GM12878 (cell line): ENCODE results near the gene SLIRP. TPM values are rescaled to one million over a fixed set of nuclear protein-coding genes. Genes with fewer than 3 reads are reported as not detected.

ENCODE experiments used
- HDGF ChIP-seq: fragments of 450-650 bp; IDR thresholded peaks from 2 replicates; pipeline ENCODE4 v1.6.1; 2016; ENCODE audit warnings: antibody characterized with exemption
- KLF5 ChIP-seq: fragments of 450-650 bp; IDR thresholded peaks from 2 replicates; pipeline ENCODE4 v1.6.1; 2014; ENCODE audit warnings: mild to moderate bottlenecking; ENCODE audit not compliant: partially characterized antibody
- MEF2B ChIP-seq: fragments of 450-650 bp; IDR thresholded peaks from 2 replicates; pipeline ENCODE4 v1.6.1; 2018; ENCODE audit warnings: mild to moderate bottlenecking, moderate library complexity; ENCODE audit not compliant: partially characterized antibody, poor library complexity, severe bottlenecking
- MYB ChIP-seq: fragments of 150-350 bp; IDR thresholded peaks from 2 replicates; pipeline ENCODE4 v1.6.1; 2014; ENCODE audit warnings: mild to moderate bottlenecking, low read depth, low read length, borderline replicate concordance
- TBL1XR1 ChIP-seq: IDR thresholded peaks from 2 replicates; pipeline ENCODE4 v1.6.1; 2012; ENCODE audit warnings: low read depth, low read length, improper control_type of control experiment
- ZNF622 ChIP-seq: fragments of 450-650 bp; IDR thresholded peaks from 2 replicates; pipeline ENCODE4 v1.6.1; 2017; ENCODE audit warnings: mild to moderate bottlenecking, inconsistent platforms
- ZSCAN29 ChIP-seq: fragments of 450-650 bp; IDR thresholded peaks from 2 replicates; pipeline ENCODE4 v1.6.1; 2017; ENCODE audit warnings: mild to moderate bottlenecking, moderate library complexity
- polyA plus RNA-seq, 11 experiments: library from polyadenylated mRNA; depleted of rRNA in 4 of 11; unstranded in 6 of 11; stranded (reverse) in 5 of 11; fragments of >200 nt; fragmentation: Nextera tagmentation in 4 of 11; fragmentation: Illumina TruSeq in 1 of 11; extraction: Ambion mirVana in 4 of 11; extraction: Trizol in 1 of 11; gene quantifications; 1 replicate in 1 of 11; 2 replicates in 10 of 11; pipeline versions ENCODE4 v1.2.1 to v1.2.3, GENCODE V29; 2011 to 2016; ENCODE audit warnings: inconsistent platforms in 2 of 11, missing spikeins in 2 of 11, low read depth in 1 of 11
- total RNA-seq, 4 experiments: library from RNA; depleted of rRNA in 3 of 4; stranded (reverse); fragments of >200 nt in 3 of 4; fragmentation: Illumina TruSeq in 1 of 4; extraction: Trizol in 1 of 4; gene quantifications; 2 replicates each; pipeline versions ENCODE4 v1.2.1 to v1.2.3, GENCODE V29; 2013 to 2021
- TF ChIP-seq, protein P1 (sequence below): fragments of 450-650 bp; IDR thresholded peaks from 2 replicates; pipeline ENCODE4 v1.6.1; 2018; ENCODE audit warnings: mild to moderate bottlenecking, low read depth, moderate library complexity; ENCODE audit not compliant: partially characterized antibody
- TF ChIP-seq, protein P2 (sequence below): fragments of 450-650 bp; IDR thresholded peaks from 2 replicates; pipeline ENCODE4 v1.6.1; 2016; ENCODE audit warnings: mild to moderate bottlenecking, moderate library complexity, borderline replicate concordance
- TF ChIP-seq, protein P3 (sequence below): fragments of 450-650 bp; IDR thresholded peaks from 2 replicates; pipeline ENCODE4 v1.6.1; 2017; ENCODE audit warnings: mild to moderate bottlenecking, moderate library complexity
- TF ChIP-seq, protein P4 (sequence below): fragments of 450-650 bp; formaldehyde crosslinking; IDR thresholded peaks from 2 replicates; pipeline ENCODE4 v1.5.0; 2022; ENCODE audit warnings: mild to moderate bottlenecking, missing genetic modification characterization

SLIRP gene
- total and polyA plus RNA-seq, 10 of the 15 experiments (the other 5 are each of a cell fraction or from before 2014, with no cell fraction given), result 196 to 1,510 (median 596) TPM

DNA sequence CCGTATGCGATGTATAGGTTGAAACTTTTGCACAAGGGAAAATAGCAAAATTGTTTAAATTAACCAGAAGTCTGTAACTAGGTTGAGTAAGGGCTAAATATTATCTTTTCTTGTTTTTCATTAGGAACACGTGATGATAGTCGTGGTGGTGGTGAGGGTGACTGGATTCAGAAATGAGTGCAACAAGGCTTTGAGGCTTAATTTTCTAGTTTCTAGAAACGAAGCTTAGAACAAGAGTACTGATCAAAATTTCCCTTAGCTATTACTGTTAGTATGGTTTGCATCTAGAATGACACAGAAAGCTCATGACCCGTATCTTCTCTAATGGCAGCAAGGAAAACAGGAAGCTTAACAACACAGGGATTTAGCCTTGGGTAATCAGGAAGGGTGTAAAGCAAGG, 7.0 kb downstream of the SLIRP start (continued):
- TF ChIP-seq, protein P1, sequence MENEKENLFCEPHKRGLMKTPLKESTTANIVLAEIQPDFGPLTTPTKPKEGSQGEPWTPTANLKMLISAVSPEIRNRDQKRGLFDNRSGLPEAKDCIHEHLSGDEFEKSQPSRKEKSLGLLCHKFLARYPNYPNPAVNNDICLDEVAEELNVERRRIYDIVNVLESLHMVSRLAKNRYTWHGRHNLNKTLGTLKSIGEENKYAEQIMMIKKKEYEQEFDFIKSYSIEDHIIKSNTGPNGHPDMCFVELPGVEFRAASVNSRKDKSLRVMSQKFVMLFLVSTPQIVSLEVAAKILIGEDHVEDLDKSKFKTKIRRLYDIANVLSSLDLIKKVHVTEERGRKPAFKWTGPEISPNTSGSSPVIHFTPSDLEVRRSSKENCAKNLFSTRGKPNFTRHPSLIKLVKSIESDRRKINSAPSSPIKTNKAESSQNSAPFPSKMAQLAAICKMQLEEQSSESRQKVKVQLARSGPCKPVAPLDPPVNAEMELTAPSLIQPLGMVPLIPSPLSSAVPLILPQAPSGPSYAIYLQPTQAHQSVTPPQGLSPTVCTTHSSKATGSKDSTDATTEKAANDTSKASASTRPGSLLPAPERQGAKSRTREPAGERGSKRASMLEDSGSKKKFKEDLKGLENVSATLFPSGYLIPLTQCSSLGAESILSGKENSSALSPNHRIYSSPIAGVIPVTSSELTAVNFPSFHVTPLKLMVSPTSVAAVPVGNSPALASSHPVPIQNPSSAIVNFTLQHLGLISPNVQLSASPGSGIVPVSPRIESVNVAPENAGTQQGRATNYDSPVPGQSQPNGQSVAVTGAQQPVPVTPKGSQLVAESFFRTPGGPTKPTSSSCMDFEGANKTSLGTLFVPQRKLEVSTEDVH, result no peak
- TF ChIP-seq MYB (no peak), TBL1XR1 (no peak), ZSCAN29 (no peak), HDGF (no peak), ZNF622 (no peak), KLF5 (no peak), MEF2B (no peak)
- TF ChIP-seq, protein P2, sequence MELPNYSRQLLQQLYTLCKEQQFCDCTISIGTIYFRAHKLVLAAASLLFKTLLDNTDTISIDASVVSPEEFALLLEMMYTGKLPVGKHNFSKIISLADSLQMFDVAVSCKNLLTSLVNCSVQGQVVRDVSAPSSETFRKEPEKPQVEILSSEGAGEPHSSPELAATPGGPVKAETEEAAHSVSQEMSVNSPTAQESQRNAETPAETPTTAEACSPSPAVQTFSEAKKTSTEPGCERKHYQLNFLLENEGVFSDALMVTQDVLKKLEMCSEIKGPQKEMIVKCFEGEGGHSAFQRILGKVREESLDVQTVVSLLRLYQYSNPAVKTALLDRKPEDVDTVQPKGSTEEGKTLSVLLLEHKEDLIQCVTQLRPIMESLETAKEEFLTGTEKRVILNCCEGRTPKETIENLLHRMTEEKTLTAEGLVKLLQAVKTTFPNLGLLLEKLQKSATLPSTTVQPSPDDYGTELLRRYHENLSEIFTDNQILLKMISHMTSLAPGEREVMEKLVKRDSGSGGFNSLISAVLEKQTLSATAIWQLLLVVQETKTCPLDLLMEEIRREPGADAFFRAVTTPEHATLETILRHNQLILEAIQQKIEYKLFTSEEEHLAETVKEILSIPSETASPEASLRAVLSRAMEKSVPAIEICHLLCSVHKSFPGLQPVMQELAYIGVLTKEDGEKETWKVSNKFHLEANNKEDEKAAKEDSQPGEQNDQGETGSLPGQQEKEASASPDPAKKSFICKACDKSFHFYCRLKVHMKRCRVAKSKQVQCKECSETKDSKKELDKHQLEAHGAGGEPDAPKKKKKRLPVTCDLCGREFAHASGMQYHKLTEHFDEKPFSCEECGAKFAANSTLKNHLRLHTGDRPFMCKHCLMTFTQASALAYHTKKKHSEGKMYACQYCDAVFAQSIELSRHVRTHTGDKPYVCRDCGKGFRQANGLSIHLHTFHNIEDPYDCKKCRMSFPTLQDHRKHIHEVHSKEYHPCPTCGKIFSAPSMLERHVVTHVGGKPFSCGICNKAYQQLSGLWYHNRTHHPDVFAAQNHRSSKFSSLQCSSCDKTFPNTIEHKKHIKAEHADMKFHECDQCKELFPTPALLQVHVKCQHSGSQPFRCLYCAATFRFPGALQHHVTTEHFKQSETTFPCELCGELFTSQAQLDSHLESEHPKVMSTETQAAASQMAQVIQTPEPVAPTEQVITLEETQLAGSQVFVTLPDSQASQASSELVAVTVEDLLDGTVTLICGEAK, result no peak
- TF ChIP-seq, protein P3, sequence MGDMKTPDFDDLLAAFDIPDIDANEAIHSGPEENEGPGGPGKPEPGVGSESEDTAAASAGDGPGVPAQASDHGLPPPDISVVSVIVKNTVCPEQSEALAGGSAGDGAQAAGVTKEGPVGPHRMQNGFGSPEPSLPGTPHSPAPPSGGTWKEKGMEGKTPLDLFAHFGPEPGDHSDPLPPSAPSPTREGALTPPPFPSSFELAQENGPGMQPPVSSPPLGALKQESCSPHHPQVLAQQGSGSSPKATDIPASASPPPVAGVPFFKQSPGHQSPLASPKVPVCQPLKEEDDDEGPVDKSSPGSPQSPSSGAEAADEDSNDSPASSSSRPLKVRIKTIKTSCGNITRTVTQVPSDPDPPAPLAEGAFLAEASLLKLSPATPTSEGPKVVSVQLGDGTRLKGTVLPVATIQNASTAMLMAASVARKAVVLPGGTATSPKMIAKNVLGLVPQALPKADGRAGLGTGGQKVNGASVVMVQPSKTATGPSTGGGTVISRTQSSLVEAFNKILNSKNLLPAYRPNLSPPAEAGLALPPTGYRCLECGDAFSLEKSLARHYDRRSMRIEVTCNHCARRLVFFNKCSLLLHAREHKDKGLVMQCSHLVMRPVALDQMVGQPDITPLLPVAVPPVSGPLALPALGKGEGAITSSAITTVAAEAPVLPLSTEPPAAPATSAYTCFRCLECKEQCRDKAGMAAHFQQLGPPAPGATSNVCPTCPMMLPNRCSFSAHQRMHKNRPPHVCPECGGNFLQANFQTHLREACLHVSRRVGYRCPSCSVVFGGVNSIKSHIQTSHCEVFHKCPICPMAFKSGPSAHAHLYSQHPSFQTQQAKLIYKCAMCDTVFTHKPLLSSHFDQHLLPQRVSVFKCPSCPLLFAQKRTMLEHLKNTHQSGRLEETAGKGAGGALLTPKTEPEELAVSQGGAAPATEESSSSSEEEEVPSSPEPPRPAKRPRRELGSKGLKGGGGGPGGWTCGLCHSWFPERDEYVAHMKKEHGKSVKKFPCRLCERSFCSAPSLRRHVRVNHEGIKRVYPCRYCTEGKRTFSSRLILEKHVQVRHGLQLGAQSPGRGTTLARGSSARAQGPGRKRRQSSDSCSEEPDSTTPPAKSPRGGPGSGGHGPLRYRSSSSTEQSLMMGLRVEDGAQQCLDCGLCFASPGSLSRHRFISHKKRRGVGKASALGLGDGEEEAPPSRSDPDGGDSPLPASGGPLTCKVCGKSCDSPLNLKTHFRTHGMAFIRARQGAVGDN, result no peak
- TF ChIP-seq, protein P4, sequence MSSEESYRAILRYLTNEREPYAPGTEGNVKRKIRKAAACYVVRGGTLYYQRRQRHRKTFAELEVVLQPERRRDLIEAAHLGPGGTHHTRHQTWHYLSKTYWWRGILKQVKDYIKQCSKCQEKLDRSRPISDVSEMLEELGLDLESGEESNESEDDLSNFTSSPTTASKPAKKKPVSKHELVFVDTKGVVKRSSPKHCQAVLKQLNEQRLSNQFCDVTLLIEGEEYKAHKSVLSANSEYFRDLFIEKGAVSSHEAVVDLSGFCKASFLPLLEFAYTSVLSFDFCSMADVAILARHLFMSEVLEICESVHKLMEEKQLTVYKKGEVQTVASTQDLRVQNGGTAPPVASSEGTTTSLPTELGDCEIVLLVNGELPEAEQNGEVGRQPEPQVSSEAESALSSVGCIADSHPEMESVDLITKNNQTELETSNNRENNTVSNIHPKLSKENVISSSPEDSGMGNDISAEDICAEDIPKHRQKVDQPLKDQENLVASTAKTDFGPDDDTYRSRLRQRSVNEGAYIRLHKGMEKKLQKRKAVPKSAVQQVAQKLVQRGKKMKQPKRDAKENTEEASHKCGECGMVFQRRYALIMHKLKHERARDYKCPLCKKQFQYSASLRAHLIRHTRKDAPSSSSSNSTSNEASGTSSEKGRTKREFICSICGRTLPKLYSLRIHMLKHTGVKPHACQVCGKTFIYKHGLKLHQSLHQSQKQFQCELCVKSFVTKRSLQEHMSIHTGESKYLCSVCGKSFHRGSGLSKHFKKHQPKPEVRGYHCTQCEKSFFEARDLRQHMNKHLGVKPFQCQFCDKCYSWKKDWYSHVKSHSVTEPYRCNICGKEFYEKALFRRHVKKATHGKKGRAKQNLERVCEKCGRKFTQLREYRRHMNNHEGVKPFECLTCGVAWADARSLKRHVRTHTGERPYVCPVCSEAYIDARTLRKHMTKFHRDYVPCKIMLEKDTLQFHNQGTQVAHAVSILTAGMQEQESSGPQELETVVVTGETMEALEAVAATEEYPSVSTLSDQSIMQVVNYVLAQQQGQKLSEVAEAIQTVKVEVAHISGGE (CRISPR knock-in tag), result no peak
